ENCODE results near the gene TMEM132D.

Gene TMEM132D

GRCh38 chr12:129873111-129873832, 30.6 kb downstream of the TMEM132D start:
- no peak for DNase-seq

DNA sequence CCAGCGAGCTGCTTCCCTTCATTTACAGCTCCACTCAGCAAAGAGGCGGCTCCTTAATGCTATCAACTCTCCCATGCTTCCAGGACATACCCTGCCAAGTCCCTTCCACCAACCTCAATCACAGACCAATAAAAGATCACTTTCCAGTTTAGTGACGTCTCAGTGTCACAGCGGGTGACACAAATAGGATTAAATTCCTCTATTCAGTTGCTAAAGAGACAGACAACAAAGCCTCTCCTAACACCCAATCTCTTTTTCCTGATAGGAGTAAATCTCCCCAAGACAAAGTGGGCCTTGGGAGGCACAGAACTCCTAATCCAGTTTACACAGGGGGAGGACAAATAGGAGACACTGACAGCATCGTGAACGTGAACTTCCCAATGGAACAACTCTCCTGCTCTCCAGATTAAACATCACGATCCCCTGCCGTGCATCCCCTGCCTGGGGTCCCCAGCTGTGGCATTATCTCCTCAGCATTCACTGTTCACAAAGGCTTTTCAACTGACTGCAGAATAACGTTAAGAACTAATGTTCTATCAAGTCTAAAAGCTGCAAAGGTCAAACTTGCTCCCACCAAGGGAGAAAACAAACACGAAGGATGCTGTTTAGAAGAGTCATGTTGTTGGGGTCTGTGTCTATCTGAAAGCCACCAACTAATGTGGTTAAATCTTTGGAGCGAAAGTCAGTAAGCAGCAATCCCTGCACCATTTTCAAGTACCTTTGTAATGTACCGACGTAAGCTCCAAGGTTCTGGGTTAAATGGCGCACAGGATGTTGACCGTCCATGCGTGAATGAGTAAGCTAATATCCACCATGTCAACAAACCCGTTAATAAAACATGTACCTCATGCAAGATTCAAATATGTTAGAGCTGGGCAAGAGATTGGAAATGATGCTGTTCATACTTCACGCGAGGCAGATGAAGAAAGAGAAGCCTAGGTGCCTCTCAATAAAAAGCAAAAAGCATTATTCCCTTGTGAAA, 31.5 kb downstream of the TMEM132D start:
- peak; percentile 92 for DNase-seq

GRCh38 chr12:129870796-129871195, 33.0 kb downstream of the TMEM132D start:
- DNase-seq: no peak

GRCh38 chr12:129870136-129870535, 33.7 kb downstream of the TMEM132D start:
- DNase-seq: no peak

DNA sequence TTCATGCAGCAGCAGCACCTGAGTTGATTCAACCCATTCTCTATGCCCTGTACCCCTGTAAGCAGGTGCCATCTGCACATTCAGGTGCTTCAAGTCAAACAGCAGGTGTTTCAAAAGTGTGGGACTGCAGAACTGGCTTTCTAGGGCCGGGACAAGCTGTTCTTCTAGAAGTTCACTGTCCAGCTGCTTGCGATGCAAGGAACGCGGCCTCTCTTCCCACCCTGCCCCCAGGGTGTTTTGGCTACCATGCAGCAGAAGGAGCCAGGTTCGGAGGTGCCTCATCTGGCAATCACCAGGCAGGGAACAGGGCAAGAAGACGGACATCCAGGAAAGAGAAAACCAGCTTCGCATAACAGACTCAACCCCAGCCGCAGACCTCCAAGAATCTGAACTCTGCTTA, 35.2 kb downstream of the TMEM132D start:
- peak; percentile 71 for DNase-seq

- no peak for DNase-seq
Measured at GRCh38 chr12:129863938-129864337, 39.9 kb downstream of the TMEM132D start.

- DNase-seq: no peak
Measured at GRCh38 chr12:129862561-129863175, 41.2 kb downstream of the TMEM132D start.

GRCh38 chr12:129861951-129862350, 41.9 kb downstream of the TMEM132D start:
- no peak for DNase-seq

- no peak for DNase-seq
Measured at GRCh38 chr12:129854591-129854990, 49.2 kb downstream of the TMEM132D start.

GRCh38 chr12:129851296-129851695, 52.5 kb downstream of the TMEM132D start:
- DNase-seq: no peak

DNA sequence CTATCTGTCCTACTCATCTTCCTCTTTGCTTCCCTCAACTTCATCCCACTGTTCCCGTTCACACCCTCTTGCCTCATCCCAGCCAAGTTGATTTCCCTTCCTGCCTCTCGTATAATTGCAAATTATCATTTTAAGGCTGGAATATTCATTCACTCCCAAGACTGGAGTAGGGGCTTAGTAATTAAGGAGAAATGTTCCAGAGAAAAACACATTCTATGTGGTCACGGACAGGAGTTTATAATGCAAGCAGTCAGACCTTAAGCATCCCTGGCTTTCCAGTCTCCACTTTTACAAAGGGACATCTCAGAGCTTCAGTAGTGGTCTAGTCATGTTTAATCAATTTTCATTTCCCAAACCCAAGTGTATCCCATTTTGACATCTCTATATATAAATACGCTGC, 54.9 kb downstream of the TMEM132D start:
- DNase-seq: no peak

DNA sequence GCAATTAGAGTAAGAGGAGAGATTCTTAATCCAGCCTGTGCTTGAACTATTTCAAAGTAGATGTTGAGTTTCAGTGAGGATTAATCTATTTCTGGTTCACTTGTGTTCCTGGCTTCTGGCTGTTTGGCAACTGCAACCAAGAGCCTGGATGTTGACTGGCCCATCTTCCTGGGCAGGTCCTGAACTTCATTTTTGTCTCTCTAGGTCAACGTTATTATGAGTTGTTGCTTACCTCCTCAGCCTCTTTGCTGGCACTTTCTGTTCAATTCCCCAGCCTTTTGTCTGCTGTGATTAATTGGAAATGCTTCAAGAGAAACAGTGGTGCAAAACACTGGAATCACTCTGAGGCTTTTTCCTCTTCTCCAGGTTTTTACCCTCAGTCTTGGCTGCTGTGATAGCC, 56.8 kb downstream of the TMEM132D start:
- no peak for DNase-seq

DNA sequence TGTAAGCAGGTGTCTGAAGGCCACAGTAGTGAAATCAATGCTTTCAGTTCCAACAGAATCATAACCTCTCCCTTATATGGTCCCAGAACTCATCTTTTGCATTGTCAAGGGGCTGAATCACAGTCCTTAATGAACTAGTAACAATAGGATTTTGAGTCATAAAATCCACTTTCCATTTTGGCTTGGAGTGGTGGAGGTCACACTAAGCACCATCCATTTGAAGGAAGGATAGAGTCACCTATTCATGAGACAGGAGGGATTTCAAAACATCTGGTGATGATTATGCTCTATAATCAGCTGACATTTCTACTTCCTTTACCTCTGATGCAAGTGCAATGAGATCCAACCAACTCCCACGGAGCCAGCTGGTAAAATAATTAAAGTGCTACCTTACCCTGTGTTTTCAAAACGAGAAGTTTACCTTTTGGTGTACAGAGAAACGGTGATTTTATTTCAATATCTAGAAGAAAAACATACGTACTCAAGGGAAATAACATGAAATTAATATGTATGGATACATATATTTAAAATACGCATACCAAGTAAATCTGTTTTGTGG, 59.1 kb downstream of the TMEM132D start:
- peak; percentile 47 for DNase-seq

- DNase-seq: no peak
Measured at GRCh38 chr12:129841251-129841650, 62.6 kb downstream of the TMEM132D start.

GRCh38 chr12:129840145-129840884, 63.5 kb downstream of the TMEM132D start:
- DNase-seq: no peak

- no peak for DNase-seq
Measured at GRCh38 chr12:129839679-129840078, 64.1 kb downstream of the TMEM132D start.

DNA sequence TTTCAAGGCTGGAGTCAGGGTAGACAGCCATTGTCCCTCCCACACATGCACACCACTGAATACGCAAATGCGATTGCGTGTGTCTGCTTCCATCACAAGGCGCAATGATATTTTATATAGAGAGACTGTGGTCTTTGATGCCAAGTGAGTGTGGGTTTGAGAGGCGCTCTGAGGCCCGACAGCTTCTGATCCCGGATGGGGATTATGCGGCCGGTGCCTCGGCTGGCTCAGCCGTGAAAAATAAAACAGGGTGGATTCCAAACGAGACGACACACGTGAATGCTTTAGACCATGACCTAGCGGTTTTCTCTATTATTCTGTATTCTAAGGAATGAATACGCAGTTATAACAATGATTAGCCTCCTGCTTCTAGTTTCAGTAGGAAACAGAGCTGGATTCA, 72.5 kb downstream of the TMEM132D start:
- no peak for DNase-seq

DNA sequence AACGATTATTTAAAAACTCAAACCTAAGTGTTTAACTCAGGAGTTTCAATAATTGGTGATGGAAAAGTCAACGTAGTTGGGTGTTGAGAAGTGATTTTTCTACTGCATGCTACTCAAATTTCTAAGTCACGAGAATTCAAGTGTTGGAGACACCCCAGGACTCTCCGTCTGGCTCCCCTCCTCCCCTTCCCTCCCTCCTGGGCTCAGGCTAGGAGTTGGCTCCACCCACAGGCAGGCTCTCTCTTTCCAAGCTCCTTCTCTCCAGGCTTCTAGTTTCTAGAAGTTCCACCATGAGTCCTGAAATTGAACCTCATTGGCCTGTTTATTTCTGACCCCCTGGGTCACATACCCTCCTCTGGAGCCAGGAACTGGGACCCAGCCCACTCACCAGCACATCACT, 73.0 kb downstream of the TMEM132D start:
- no peak for DNase-seq

- DNase-seq: no peak
Measured at GRCh38 chr12:129827866-129828384, 75.9 kb downstream of the TMEM132D start.

DNA sequence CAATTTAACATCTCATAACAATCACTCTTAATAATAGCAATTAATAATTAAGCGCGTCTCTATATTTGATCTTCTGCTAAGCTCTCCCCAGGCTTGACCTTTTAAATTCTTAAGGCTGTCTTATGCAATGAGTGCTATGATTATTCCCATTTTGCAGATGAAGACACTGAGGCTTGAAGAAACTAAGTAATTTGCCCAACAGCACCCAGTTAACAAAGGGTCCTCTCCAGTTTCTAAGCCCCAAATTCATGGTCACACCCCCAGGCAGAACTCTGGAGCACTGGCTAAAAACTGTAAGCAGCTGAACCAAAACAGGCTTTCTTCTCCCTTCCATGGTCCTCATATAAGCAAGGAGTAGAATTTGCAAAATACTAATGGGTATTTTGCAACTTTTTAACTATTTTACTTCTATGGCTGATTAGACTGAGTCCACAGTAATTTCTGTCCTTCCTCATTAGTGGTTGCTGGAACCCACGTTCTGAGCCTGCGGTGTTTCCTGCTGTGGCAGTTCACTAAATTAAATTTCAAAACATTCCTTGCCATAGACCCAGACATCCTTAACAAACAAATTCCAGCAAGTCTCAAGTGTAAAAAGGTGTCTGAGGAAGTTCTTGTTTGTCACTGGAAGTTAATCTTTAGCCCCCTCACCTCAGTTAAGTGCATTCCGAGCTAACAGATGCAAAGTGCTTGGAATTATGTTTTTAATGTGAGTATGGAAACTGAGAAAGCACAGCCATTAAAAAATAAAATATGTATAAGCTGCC, 76.5 kb downstream of the TMEM132D start:
- no peak for DNase-seq

DNA sequence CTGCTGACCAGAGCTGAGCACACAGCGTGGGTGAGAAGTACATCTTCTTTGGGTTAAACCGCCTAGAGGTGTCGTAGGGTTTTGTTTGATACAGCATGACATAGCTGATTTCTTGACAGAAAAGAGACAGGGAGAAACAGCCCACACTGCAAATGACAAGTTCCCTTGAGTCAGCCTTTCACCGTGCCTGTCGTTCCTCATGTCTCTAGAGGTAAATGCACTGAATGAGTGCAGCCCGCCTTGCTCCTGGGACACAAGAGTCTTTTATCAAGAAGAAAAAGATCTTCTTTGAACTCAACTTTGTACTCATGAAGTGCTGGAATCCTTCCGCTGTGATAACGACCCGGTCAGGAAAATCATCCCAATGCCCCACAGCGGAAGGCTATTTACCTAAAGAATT, 77.6 kb downstream of the TMEM132D start:
- no peak for DNase-seq

All from DMS53 (cell line).